Ovary (tissue), 9 donors: ENCODE results near the gene SH3TC2. TPM values are rescaled to one million over a fixed set of nuclear protein-coding genes. Genes with fewer than 3 reads are reported as not detected.

ENCODE experiments used
- DNase-seq, 5 donors: peaks; one replicate each; pipeline ENCODE4 v3.0.0-alpha.2; 2019 to 2020
- H3K27ac ChIP-seq, 2 donors: fragments of 200-600 bp; one replicate each; pipeline versions ENCODE4 v1.5.1 to v1.8.0; 2019 to 2022
- H3K27me3 ChIP-seq: fragments of 200-600 bp; one replicate; pipeline ENCODE4 v1.8.0; 2022
- H3K36me3 ChIP-seq: fragments of 200-600 bp; sonication (generic); one replicate; pipeline ENCODE4 v1.5.1; 2019
- H3K4me1 ChIP-seq: one replicate; pipeline ENCODE4 v1.8.1; 2013; ENCODE audit warnings: mild to moderate bottlenecking, moderate library complexity; ENCODE audit not compliant: insufficient read depth
- H3K4me3 ChIP-seq: fragments of 200-600 bp; sonication (generic); one replicate; pipeline ENCODE4 v1.5.1; 2017
- H3K9me3 ChIP-seq, 2 donors: fragments of 200-600 bp in 1 of 2; sonication (generic) in 1 of 2; one replicate each; pipeline versions ENCODE4 v1.5.1 to v1.8.1; 2013 to 2019; ENCODE audit warnings: mild to moderate bottlenecking in 1 of 2, moderate library complexity in 1 of 2
- CTCF ChIP-seq, 3 donors: fragments of 450-650 bp in 2 of 3; fragments of 200-600 bp in 1 of 3; IDR thresholded peaks; one replicate each; pipeline versions ENCODE4 v1.5.1 to v1.8.0; 2016 to 2022; ENCODE audit warnings: antibody characterized with exemption in 3 of 3, mild to moderate bottlenecking in 1 of 3
- EP300 ChIP-seq: sonication (generic); formaldehyde crosslinking; IDR thresholded peaks from one replicate; pipeline ENCODE4 v1.6.1; 2017; ENCODE audit warnings: antibody characterized with exemption
- POLR2A ChIP-seq: fragments of 450-650 bp; IDR thresholded peaks from one replicate; pipeline ENCODE4 v1.6.1; 2017; ENCODE audit warnings: antibody characterized with exemption, mild to moderate bottlenecking, moderate library complexity
- WGBS, 3 donors: extraction: QIAGEN DNeasy Blood & Tissue Kit in 1 of 3; methylation state at CpG; one replicate each; pipeline versions ENCODE4 v1.1.5 to v1.1.7; 2013 to 2017; 5-methylcytosine and 5-hydroxymethylcytosine counted together
- intact Hi-C, 4 donors: fragments of 100-400 bp; cut with DNase I; formaldehyde crosslinking; loops; one replicate each; pipeline versions ENCODE4 v1.11.0 to v1.15.1; 2022 to 2023
- polyA plus RNA-seq, 2 donors: library from polyadenylated mRNA; stranded (reverse); fragments of 200-250 nt in 1 of 2; fragments of 350-450 nt in 1 of 2; fragmentation: Illumina TruSeq in 1 of 2; extraction: RNeasy Lipid Tissue Mini Kit (QIAGEN cat#74804) in 1 of 2; gene quantifications; one replicate each; pipeline ENCODE4 v1.2.3, GENCODE V29; 2013 to 2014
- total RNA-seq, 7 donors: library from RNA; depleted of rRNA in 2 of 7; stranded (reverse); fragments of >200 nt in 2 of 7; fragmentation: NEBNext Ultra II Directional in 3 of 7; extraction: Animal tissue kit (Norgen Biotek cat#: 25700) in 3 of 7; gene quantifications; one replicate each; pipeline versions ENCODE4 v1.1.0 to v1.2.4, GENCODE V29; 2016 to 2023
- donor health status: DM: no; HTN: no; CAD: no; lungs with moderate emphysema.
- donor health status: DM: no; HTN: no; CAD: no.
- donor health status: Bipolar disorder and iron deficiency.
- donor health status: DM: yes; HTN: yes; CAD: no.
- donor health status: DM: no; HTN: no; CAD: no.
- donor health status: DM: yes; HTN: yes; CAD: no.

Gene SH3TC2
- total and polyA plus RNA-seq, 9 donors, result 0.18 to 0.80 (median 0.59) TPM

GRCh38 chr5:148966348-148966747 is 96.5 kb downstream of the SH3TC2 start:
- intact Hi-C loops, result no loop called here
- no peak for TF ChIP-seq EP300
- no peak for TF ChIP-seq POLR2A
- no peak for TF ChIP-seq CTCF (IDR thresholded peaks at IDR 0.05)
- no peaks in the 10 kb centered on the region for H3K36me3 ChIP-seq
- H3K27me3 ChIP-seq, result no peaks in the 10 kb centered on the region
- DNase-seq, result no peak
- peaks cover 1% of the 10 kb centered on the region for H3K4me1 ChIP-seq
- no peaks in the 10 kb centered on the region for H3K9me3 ChIP-seq
- H3K4me3 ChIP-seq, result no peak overlapping the region
- 84 to 92% (median 91%) methylated on average over 4 of the region's 4 CpGs for WGBS, 3 donors
- H3K27ac ChIP-seq, result no peak overlapping the region

GRCh38 chr5:148965511-148966265 is 97.2 kb downstream of the SH3TC2 start:
- no peak for TF ChIP-seq EP300
- no peaks in the 10 kb centered on the region for H3K9me3 ChIP-seq
- H3K27ac ChIP-seq, result no peak overlapping the region
- DNase-seq, result no peak
- no peaks in the 10 kb centered on the region for H3K27me3 ChIP-seq
- H3K36me3 ChIP-seq, result no peaks in the 10 kb centered on the region
- 68 to 77% (median 74%) methylated on average over 13 of the region's 13 CpGs for WGBS, 3 donors
- no peak overlapping the region for H3K4me3 ChIP-seq
- intact Hi-C loops, result no loop called here
- peaks cover 1% of the 10 kb centered on the region for H3K4me1 ChIP-seq

GRCh38 chr5:148963664-148964063 is 99.2 kb downstream of the SH3TC2 start:
- TF ChIP-seq CTCF (IDR thresholded peaks at IDR 0.05) (no peak), EP300 (no peak), POLR2A (no peak)
- H3K4me1 ChIP-seq, result peaks cover 1% of the 10 kb centered on the region
- no peaks in the 10 kb centered on the region for H3K36me3 ChIP-seq
- H3K4me3 ChIP-seq, result no peak overlapping the region
- no peak overlapping the region for H3K27ac ChIP-seq
- no peaks in the 10 kb centered on the region for H3K9me3 ChIP-seq
- H3K27me3 ChIP-seq, result no peaks in the 10 kb centered on the region
- DNase-seq, result no peak
- intact Hi-C loops, result no loop called here

GRCh38 chr5:148962761-148963324 is 100.0 kb downstream of the SH3TC2 start:
- no peaks in the 10 kb centered on the region for H3K4me1 ChIP-seq
- H3K27ac ChIP-seq, result no peak overlapping the region
- intact Hi-C loops, result no loop called here
- TF ChIP-seq CTCF (IDR thresholded peaks at IDR 0.05) (no peak), EP300 (no peak), POLR2A (no peak)
- WGBS, 3 donors, result 86 to 90% (median 90%) methylated on average over 3 of the region's 3 CpGs
- H3K4me3 ChIP-seq, result no peak overlapping the region
- H3K36me3 ChIP-seq, result no peaks in the 10 kb centered on the region
- no peaks in the 10 kb centered on the region for H3K27me3 ChIP-seq
- H3K9me3 ChIP-seq, result no peaks in the 10 kb centered on the region
- no peak for DNase-seq

- WGBS, 3 donors, result 58 to 64% (median 58%) methylated on average over 3 of the region's 3 CpGs
- Histone ChIP-seq H3K9me3 (no peaks in the 10 kb centered on the region), H3K4me3 (no peak overlapping the region), H3K36me3 (no peaks in the 10 kb centered on the region), H3K27ac (no peak overlapping the region), H3K4me1 (no peaks in the 10 kb centered on the region), H3K27me3 (no peaks in the 10 kb centered on the region)
- TF ChIP-seq CTCF (IDR thresholded peaks at IDR 0.05), result no peak
- no peak for TF ChIP-seq POLR2A
- no peak for TF ChIP-seq EP300
- no peak for DNase-seq
- intact Hi-C loops, result no loop called here
Observed at GRCh38 chr5:148962200-148962550, 100.7 kb downstream of the SH3TC2 start.
